K562 (cell line): ENCODE measurements around the gene PCNX3. TPM values are rescaled to one million over a fixed set of nuclear protein-coding genes. Genes with fewer than 3 reads are reported as not detected.
A peak's percentile ranks its signal among the peaks of the same experiment; 100 is the strongest.

Experiments used
- ATAC-seq: fragments of 200-7000 bp; cut with Tn5 transposase; 3 replicates; pipeline ENCODE4 v1.9.1; 2020; ENCODE audit warnings: moderate library complexity
- BruUV-seq: library from RNA; stranded (reverse); fragments of 400-500 nt; replicated peaks from 2 replicates; lab custom pipeline; 2021; lab: Mats Ljungman, UMichigan
- CTCF ChIA-PET: fragments of 300-600 bp; formaldehyde crosslinking; extraction: SDS; loops from one replicate; lab custom pipeline; 2021; ENCODE audit warnings: low intra/inter-chr PET ratio; lab: Yijun Ruan, JAX
- POLR2A ChIA-PET: fragments of 300-600, 350-650 bp; sonication (Branson Sonifier 250); formaldehyde crosslinking; extraction: SDS; loops from one replicate; lab custom pipeline; 2021; ENCODE audit warnings: antibody characterized with exemption, inconsistent platforms; lab: Yijun Ruan, JAX
- DNase-seq, 4 experiments: peaks; one replicate each; pipeline versions ENCODE4 v3.0.0 to v3.0.0-alpha.2; 2011 to 2018; ENCODE audit warnings: low spot score in 3 of 4, mixed read lengths in 3 of 4; ENCODE audit errors: extremely low read depth in 1 of 4
- FAIRE-seq: peaks from 2 replicates; lab custom pipeline; 2011; peaks lifted over from hg19 to GRCh38; lab: Jason Lieb, UNC
- H2AFZ ChIP-seq: 2 replicates; pipeline ENCODE4 v1.6.0; 2011; ENCODE audit warnings: low read depth, low read length, control low read depth, inconsistent platforms
- H3K27ac ChIP-seq: fragments of 200-600 bp; 3 replicates; pipeline ENCODE4 v1.8.0; 2011; ENCODE audit warnings: low read depth, mild to moderate bottlenecking, control low read depth, inconsistent platforms, low read length, moderate library complexity, mixed read lengths; ENCODE audit errors: extremely low read depth
- H3K27me3 ChIP-seq, 2 experiments: fragments of 300-600 bp in 1 of 2; 2 replicates in 1 of 2; 3 replicates in 1 of 2; pipeline versions ENCODE4 v1.6.0 to v1.8.0; 2011; ENCODE audit warnings: inconsistent platforms in 2 of 2, low read length in 2 of 2, mild to moderate bottlenecking in 1 of 2, mixed read lengths in 1 of 2, moderate library complexity in 1 of 2; ENCODE audit not compliant: control insufficient read depth in 2 of 2, insufficient read depth in 2 of 2
- H3K36me3 ChIP-seq: fragments of 300-600 bp; 3 replicates; pipeline ENCODE4 v1.8.0; 2011; ENCODE audit warnings: mild to moderate bottlenecking, low read length, inconsistent platforms; ENCODE audit not compliant: control insufficient read depth, insufficient read depth
- H3K4me1 ChIP-seq, 2 experiments: fragments of 200-600 bp in 1 of 2; replicated peaks in 1 of 2; 2 replicates in 1 of 2; 3 replicates in 1 of 2; pipeline versions ENCODE4 v1.5.1 to v1.8.0; 2011; ENCODE audit warnings: inconsistent platforms in 2 of 2, low read length in 2 of 2, mild to moderate bottlenecking in 1 of 2, mixed read lengths in 1 of 2, moderate library complexity in 1 of 2; ENCODE audit not compliant: control insufficient read depth in 2 of 2, insufficient read depth in 2 of 2
- H3K4me2 ChIP-seq: 2 replicates; pipeline ENCODE4 v1.6.1; 2011; ENCODE audit warnings: low read length, control low read depth, inconsistent platforms, mixed read lengths; ENCODE audit not compliant: insufficient read depth
- H3K4me3 ChIP-seq: fragments of 200-600 bp; sonication (generic), shearing (Covaris generic); 2 replicates; pipeline ENCODE4 v1.5.1; 2016; ENCODE audit warnings: control low read depth, inconsistent platforms
- H3K79me2 ChIP-seq: fragments of 200-600 bp; 3 replicates; pipeline ENCODE4 v1.8.0; 2011; ENCODE audit warnings: low read length, inconsistent platforms; ENCODE audit not compliant: control insufficient read depth, insufficient read depth
- H3K9ac ChIP-seq, 2 experiments: 2 replicates each; pipeline versions ENCODE4 v1.6.0 to v1.6.1; 2011; ENCODE audit warnings: low read depth in 2 of 2, low read length in 2 of 2, control low read depth in 1 of 2, inconsistent platforms in 1 of 2, mild to moderate bottlenecking in 1 of 2, mixed read lengths in 1 of 2; ENCODE audit not compliant: insufficient read depth in 1 of 2
- H3K9me1 ChIP-seq: one replicate; pipeline ENCODE4 v1.6.0; 2011; ENCODE audit warnings: inconsistent platforms, mild to moderate bottlenecking, low read length, moderate library complexity; ENCODE audit not compliant: control insufficient read depth, insufficient read depth
- H3K9me3 ChIP-seq: replicated peaks from 2 replicates; pipeline ENCODE4 v1.5.1; 2011; ENCODE audit warnings: low read depth, low read length, inconsistent platforms; ENCODE audit not compliant: control insufficient read depth, insufficient read depth
- H4K20me1 ChIP-seq: replicated peaks from 2 replicates; pipeline ENCODE4 v1.6.1; 2011; ENCODE audit warnings: low read length, inconsistent platforms, mixed read lengths; ENCODE audit not compliant: control insufficient read depth, insufficient read depth
- SRSF7 ChIP-seq: fragments of 200-400 bp; formaldehyde crosslinking; optimal IDR thresholded peaks from 2 replicates; pipeline ENCODE3; 2017; ENCODE audit warnings: mild to moderate bottlenecking, low read depth, low read length
- ZBTB7A ChIP-seq: IDR thresholded peaks from 2 replicates; pipeline ENCODE4 v1.6.1; 2011; ENCODE audit warnings: low read depth, mild to moderate bottlenecking, low read length, moderate library complexity, borderline replicate concordance; ENCODE audit not compliant: control insufficient read depth
- WGBS: fragments of 100-300 bp; shearing (Covaris generic); methylation state at CpG from one replicate; pipeline ENCODE4 v1.1.6; 2016; ENCODE audit warnings: low coverage, mixed read lengths; ENCODE audit not compliant: insufficient coverage; ENCODE audit errors: missing lambda C conversion rate; 5-methylcytosine and 5-hydroxymethylcytosine counted together
- in situ Hi-C: fragments of 300-500 bp; cut with MboI; formaldehyde crosslinking; loops from 4 replicates; pipeline ENCODE4 v1.15.0; 2018; ENCODE audit warnings: inconsistent platforms, mixed read lengths
- intact Hi-C: fragments of 100-400 bp; cut with micrococcal nuclease; formaldehyde crosslinking; loops from 2 replicates; pipeline ENCODE4 v1.14.2; 2022
- polyA plus RNA-seq, 8 experiments: library from polyadenylated mRNA; depleted of rRNA in 4 of 8; stranded (reverse) in 5 of 8; unstranded in 3 of 8; fragments of >200 nt; fragmentation: Nextera tagmentation in 2 of 8; fragmentation: Illumina TruSeq in 1 of 8; extraction: Ambion mirVana in 2 of 8; extraction: Trizol in 1 of 8; gene quantifications; 2 replicates each; pipeline versions ENCODE4 v1.2.1 to v1.2.3, GENCODE V29; 2011 to 2014; ENCODE audit warnings: inconsistent platforms in 1 of 8, missing spikeins in 1 of 8
- total RNA-seq, 7 experiments: library from RNA; depleted of rRNA in 6 of 7; stranded (reverse); fragments of >200 nt in 6 of 7; fragmentation: Illumina TruSeq in 2 of 7; extraction: Trizol in 2 of 7; gene quantifications; 2 replicates each; pipeline versions ENCODE4 v1.2.1 to v1.2.3, GENCODE V29; 2011 to 2021; ENCODE audit warnings: low replicate concordance in 1 of 7

Gene PCNX3
- total and polyA plus RNA-seq, 9 of the 15 experiments (the other 6 are each of a cell fraction or from before 2014, with no cell fraction given), result 0.11 to 47.8 (median 12.8) TPM

GRCh38 chr11:65649656-65650546 is 34.3 kb downstream of the PCNX3 start:
- H3K4me3 ChIP-seq, result no peak overlapping the region
- ChIA-PET CTCF (no interaction called here), POLR2A (interaction anchor here (5.0 kb wide), 1 partner anchor 9 kb away, joined by 56 read pairs; the partner anchor contains the start of gene SIPA1)
- no peak for DNase-seq
- no peak overlapping the region for H3K27ac ChIP-seq
- BruUV-seq, result no TSS peak
- H3K27me3 ChIP-seq, result no peaks in the 10 kb centered on the region
- in situ Hi-C loops (no loop called here), intact Hi-C loops (no loop called here)
- peaks cover 29 to 66% of the 10 kb centered on the region in 2 experiments for H3K4me1 ChIP-seq
- no peaks in the 10 kb centered on the region for H3K9me3 ChIP-seq
- H2AFZ ChIP-seq, result no peak overlapping the region
- peaks cover 74% of the 10 kb centered on the region; the same call in 2 of the 3 replicates for H3K36me3 ChIP-seq
- peak overlapping the region in 1 of 2 experiments; percentile 31; a peak in 2 of 4 replicates for H3K9ac ChIP-seq
- 0 out of 2 replicates have a peak, but pooled peaks cover 8% of the 10 kb centered on the region for H4K20me1 ChIP-seq
- TF ChIP-seq ZBTB7A, result peak; percentile 24; the same call in 1 of the 2 replicates
- no peak for TF ChIP-seq SRSF7
- no peaks in the 10 kb centered on the region for H3K9me1 ChIP-seq
- no peak for ATAC-seq
- no peaks in the 10 kb centered on the region for H3K79me2 ChIP-seq
- 79% methylated on average over 15 of the region's 16 CpGs for whole genome bisulfite sequencing
- H3K4me2 ChIP-seq, result no peak overlapping the region
- FAIRE-seq, result no peak
